Gastroesophageal sphincter (tissue), 3 donors: Measurements from ENCODE around the gene C1RL.

Source experiments
- POLR2A ChIP-seq, 2 donors: fragments of 450-650 bp; IDR thresholded peaks; one replicate each; pipeline ENCODE4 v1.6.1; 2017; ENCODE audit warnings: antibody characterized with exemption in 2 of 2, mild to moderate bottlenecking in 2 of 2, moderate library complexity in 1 of 2
- POLR2AphosphoS5 ChIP-seq: sonication (generic); formaldehyde crosslinking; IDR thresholded peaks from one replicate; pipeline ENCODE4 v1.6.1; 2017; ENCODE audit warnings: antibody characterized with exemption
- TF ChIP-seq, protein P1 (sequence below), 4 experiments: fragments of 200-600 bp in 2 of 4; fragments of 450-650 bp in 2 of 4; sonication (generic) in 1 of 4; IDR thresholded peaks; one replicate each; pipeline ENCODE4 v1.5.1; 2017 to 2019; ENCODE audit warnings: antibody characterized with exemption in 4 of 4, mild to moderate bottlenecking in 2 of 4, moderate library complexity in 2 of 4

DNA sequence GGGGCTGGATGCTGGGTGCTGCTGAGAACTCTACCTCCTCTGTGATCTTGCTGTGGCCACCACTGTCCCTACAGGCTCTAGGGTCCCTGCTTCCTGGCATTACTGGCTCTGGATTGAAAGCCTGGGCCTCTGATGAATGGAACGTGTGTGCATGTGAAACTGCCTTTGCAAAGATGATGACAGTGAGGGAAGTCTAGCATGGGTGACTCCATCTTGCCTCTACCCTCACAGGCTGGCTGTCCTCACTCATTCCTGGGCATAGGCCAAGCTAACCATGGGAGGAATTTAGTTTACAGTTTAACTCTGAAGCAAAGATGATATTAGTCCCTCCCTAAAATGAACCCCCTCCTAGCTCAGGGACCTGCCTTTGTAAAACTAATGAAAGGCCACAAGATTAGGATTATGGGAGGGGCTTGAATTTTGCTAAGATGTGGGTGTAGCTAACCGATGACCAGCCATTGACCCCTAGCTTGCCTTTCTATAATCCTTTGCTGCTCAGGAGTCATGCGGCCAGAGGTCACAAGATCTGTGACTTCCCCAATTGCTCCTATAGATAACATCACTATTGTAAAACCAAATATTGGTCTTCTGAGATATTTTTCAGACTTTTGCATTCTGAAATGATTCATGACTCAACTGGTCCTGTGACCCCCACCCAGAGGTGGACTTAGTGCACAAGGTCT is 50.7 kb downstream of the C1RL start:
- TF ChIP-seq, protein P1, sequence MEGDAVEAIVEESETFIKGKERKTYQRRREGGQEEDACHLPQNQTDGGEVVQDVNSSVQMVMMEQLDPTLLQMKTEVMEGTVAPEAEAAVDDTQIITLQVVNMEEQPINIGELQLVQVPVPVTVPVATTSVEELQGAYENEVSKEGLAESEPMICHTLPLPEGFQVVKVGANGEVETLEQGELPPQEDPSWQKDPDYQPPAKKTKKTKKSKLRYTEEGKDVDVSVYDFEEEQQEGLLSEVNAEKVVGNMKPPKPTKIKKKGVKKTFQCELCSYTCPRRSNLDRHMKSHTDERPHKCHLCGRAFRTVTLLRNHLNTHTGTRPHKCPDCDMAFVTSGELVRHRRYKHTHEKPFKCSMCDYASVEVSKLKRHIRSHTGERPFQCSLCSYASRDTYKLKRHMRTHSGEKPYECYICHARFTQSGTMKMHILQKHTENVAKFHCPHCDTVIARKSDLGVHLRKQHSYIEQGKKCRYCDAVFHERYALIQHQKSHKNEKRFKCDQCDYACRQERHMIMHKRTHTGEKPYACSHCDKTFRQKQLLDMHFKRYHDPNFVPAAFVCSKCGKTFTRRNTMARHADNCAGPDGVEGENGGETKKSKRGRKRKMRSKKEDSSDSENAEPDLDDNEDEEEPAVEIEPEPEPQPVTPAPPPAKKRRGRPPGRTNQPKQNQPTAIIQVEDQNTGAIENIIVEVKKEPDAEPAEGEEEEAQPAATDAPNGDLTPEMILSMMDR (IDR thresholded peaks at IDR 0.05), result no peak
- TF ChIP-seq POLR2A (IDR thresholded peaks at IDR 0.05), result no peak
- no peak for TF ChIP-seq POLR2AphosphoS5
